ENCODE results near the gene ZNF670. TPM values are rescaled to one million over a fixed set of nuclear protein-coding genes. Genes with fewer than 3 reads are reported as not detected.

ZNF670 gene
- total RNA-seq, 1 experiment from 2014 or later: 20.0 TPM

DNA sequence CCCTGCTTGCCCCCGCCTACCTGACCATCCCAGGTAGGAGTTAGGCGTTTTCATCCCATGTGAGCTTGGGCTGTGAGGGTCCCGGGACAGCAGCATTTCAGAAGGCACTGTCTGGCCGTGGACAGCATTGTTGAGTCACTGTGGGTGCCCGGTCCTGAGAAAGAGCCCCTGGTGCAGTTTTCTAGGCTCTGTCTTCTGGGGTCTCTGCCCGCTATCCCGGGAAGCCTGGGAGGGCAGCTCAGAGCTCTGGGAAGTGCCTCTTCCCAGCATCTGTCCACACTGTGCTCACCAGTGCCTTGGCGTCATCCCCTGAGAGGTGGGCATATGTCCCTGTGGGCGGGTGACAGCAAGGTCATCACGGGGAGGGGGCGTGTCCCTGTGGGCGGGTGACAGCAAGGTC is 36.9 kb upstream of the ZNF670 start:
- Histone ChIP-seq H2AFZ (ENCODE audit: low read length) (no peak overlapping the region), H4K20me1 (ENCODE audit: insufficient read depth, low read depth, low read length) (no peaks in the 10 kb centered on the region), H3K9me2 (replicated peaks; ENCODE audit: insufficient read depth, low read length) (no peaks in the 10 kb centered on the region), H3K27ac (ENCODE audit: low read length) (no peak overlapping the region), H3K4me3 (ENCODE audit: low read length) (no peak overlapping the region), H3K9me3 (ENCODE audit: low read length) (no peaks in the 10 kb centered on the region), H3K27me3 (ENCODE audit: low read length) (no peaks in the 10 kb centered on the region), H3K9ac (ENCODE audit: low read length) (no peak overlapping the region), H3K4me1 (ENCODE audit: low read length) (no peaks in the 10 kb centered on the region), H3K4me2 (ENCODE audit: low read depth, low read length, poor library complexity, severe bottlenecking) (no peak overlapping the region), H3K79me2 (ENCODE audit: low read length) (no peaks in the 10 kb centered on the region), H3K36me3 (ENCODE audit: insufficient read depth, low read length) (no peaks in the 10 kb centered on the region)
- no peak for DNase-seq

GRCh38 chr1:247115141-247115510 is 36.5 kb upstream of the ZNF670 start:
- H3K9ac ChIP-seq (ENCODE audit: low read length): no peak overlapping the region
- no peak overlapping the region for H3K27ac ChIP-seq (ENCODE audit: low read length)
- no peaks in the 10 kb centered on the region for H3K36me3 ChIP-seq (ENCODE audit: insufficient read depth, low read length)
- DNase-seq: no peak
- H3K27me3 ChIP-seq (ENCODE audit: low read length): no peaks in the 10 kb centered on the region
- no peaks in the 10 kb centered on the region for H3K4me1 ChIP-seq (ENCODE audit: low read length)
- H3K4me3 ChIP-seq (ENCODE audit: low read length): no peak overlapping the region
- H4K20me1 ChIP-seq (ENCODE audit: insufficient read depth, low read depth, low read length): no peaks in the 10 kb centered on the region
- no peaks in the 10 kb centered on the region for H3K9me2 ChIP-seq (replicated peaks; ENCODE audit: insufficient read depth, low read length)
- no peak overlapping the region for H2AFZ ChIP-seq (ENCODE audit: low read length)
- no peaks in the 10 kb centered on the region for H3K79me2 ChIP-seq (ENCODE audit: low read length)
- H3K4me2 ChIP-seq (ENCODE audit: low read depth, low read length, poor library complexity, severe bottlenecking): no peak overlapping the region
- H3K9me3 ChIP-seq (ENCODE audit: low read length): no peaks in the 10 kb centered on the region

DNA sequence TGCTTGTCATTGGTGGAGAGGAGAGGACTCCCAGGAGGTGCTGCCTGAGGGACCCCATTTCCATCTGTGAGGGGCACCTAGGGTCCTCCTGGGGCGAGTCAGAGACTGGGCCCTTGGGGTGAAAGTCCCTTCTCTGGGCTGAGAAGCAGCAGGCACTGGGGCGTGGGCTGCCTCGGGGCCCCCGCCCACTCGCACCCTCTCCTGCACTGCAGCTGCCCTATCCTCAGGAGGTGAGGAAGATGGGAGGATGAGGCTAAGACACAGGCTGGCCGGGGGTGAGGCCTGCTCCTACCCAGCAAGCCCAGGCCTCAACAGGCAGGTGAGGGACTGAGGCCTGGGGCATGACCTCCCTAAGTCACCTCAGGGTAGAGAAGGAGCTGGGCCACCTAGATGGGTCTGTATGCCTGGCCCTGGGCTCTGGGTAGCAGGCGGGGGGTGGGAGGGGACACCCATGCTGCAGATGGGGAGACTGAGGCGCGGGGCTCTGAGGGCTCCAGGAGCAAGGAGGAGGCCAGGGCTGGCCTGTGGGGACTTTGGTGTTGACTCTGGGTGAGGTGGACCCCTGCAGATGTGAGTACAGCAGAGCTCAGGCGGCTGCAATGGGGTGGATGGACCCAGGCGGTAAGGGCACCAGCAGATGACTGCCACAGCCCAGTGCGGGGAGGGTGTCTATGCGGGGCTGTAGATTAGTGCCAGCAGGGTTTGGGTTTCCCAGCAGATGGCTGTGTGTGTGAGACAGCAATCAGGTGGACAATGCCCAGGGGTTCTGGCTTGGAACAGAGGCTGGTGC is 35.9 kb upstream of the ZNF670 start:
- no peak overlapping the region for H3K9ac ChIP-seq (ENCODE audit: low read length)
- no peak overlapping the region for H3K4me2 ChIP-seq (ENCODE audit: low read depth, low read length, poor library complexity, severe bottlenecking)
- no peaks in the 10 kb centered on the region for H4K20me1 ChIP-seq (ENCODE audit: insufficient read depth, low read depth, low read length)

DNA sequence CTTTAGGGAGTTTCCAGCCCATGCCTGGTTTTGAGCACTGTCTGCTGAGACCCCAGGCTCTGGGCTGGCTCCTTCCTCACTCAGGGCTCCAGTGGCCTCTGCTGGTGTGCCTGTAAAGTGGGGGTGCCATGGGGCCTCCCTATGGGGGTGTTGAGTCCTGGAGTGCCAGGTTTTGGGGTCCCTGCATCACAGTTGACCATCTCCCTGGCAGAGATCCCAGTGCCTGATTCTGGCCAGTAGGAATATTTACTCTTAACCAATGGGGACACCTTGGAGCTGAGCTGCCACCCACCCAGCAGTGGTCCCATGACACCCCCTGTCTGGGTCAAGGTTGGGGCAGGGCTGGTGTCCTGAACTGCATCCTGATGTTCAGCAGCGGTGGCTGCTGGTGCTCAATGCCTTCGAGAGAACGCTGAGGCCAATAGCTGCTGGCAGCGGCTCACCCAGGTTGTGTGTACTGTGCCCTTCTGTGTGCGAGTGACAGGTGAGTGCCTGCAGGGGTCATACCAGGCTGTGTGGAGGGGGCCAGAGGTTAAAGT is 35.2 kb upstream of the ZNF670 start:
- no peaks in the 10 kb centered on the region for H3K27me3 ChIP-seq (ENCODE audit: low read length)
- no peak for DNase-seq
- no peak overlapping the region for H3K4me2 ChIP-seq (ENCODE audit: low read depth, low read length, poor library complexity, severe bottlenecking)
- H3K79me2 ChIP-seq (ENCODE audit: low read length): no peaks in the 10 kb centered on the region
- H3K9ac ChIP-seq (ENCODE audit: low read length): no peak overlapping the region
- H3K27ac ChIP-seq (ENCODE audit: low read length): no peak overlapping the region
- no peak overlapping the region for H3K4me3 ChIP-seq (ENCODE audit: low read length)
- no peaks in the 10 kb centered on the region for H3K9me2 ChIP-seq (replicated peaks; ENCODE audit: insufficient read depth, low read length)
- no peaks in the 10 kb centered on the region for H3K36me3 ChIP-seq (ENCODE audit: insufficient read depth, low read length)
- no peaks in the 10 kb centered on the region for H4K20me1 ChIP-seq (ENCODE audit: insufficient read depth, low read depth, low read length)
- no peaks in the 10 kb centered on the region for H3K9me3 ChIP-seq (ENCODE audit: low read length)
- H2AFZ ChIP-seq (ENCODE audit: low read length): no peak overlapping the region
- H3K4me1 ChIP-seq (ENCODE audit: low read length): no peaks in the 10 kb centered on the region

More for the DNA sequence above, 35.9 kb upstream of the ZNF670 start:
- Histone ChIP-seq H3K27ac (ENCODE audit: low read length) (no peak overlapping the region), H3K36me3 (ENCODE audit: insufficient read depth, low read length) (no peaks in the 10 kb centered on the region), H3K27me3 (ENCODE audit: low read length) (no peaks in the 10 kb centered on the region), H3K4me1 (ENCODE audit: low read length) (no peaks in the 10 kb centered on the region), H3K79me2 (ENCODE audit: low read length) (no peaks in the 10 kb centered on the region), H3K4me3 (ENCODE audit: low read length) (no peak overlapping the region), H3K9me3 (ENCODE audit: low read length) (no peaks in the 10 kb centered on the region), H2AFZ (ENCODE audit: low read length) (no peak overlapping the region), H3K9me2 (replicated peaks; ENCODE audit: insufficient read depth, low read length) (no peaks in the 10 kb centered on the region)
- no peak for DNase-seq

DNA sequence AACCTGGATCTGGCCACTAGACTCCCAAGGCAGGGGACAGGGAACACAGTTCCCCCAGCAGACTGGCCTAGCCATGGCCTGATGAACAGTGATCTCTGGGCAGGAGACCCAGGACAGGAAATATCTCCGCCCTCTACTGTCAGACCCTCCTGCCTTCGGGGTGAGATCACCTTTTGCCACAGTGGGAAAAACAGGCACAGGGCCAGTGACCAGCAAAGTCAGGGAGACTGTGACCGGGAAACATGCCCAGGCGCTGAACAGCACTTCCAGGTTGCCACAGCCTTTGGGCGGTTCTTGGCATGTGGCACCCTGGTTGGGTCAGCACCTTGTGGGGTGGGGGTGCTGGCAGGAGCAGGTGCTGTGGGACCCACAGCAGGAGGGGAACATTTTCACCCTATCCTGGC is 34.5 kb upstream of the ZNF670 start:
- Histone ChIP-seq H3K9me3 (ENCODE audit: low read length) (no peaks in the 10 kb centered on the region), H3K9ac (ENCODE audit: low read length) (no peak overlapping the region), H2AFZ (ENCODE audit: low read length) (no peak overlapping the region), H3K79me2 (ENCODE audit: low read length) (no peaks in the 10 kb centered on the region), H4K20me1 (ENCODE audit: insufficient read depth, low read depth, low read length) (no peaks in the 10 kb centered on the region), H3K9me2 (replicated peaks; ENCODE audit: insufficient read depth, low read length) (no peaks in the 10 kb centered on the region), H3K4me2 (ENCODE audit: low read depth, low read length, poor library complexity, severe bottlenecking) (no peak overlapping the region), H3K4me1 (ENCODE audit: low read length) (no peaks in the 10 kb centered on the region), H3K27me3 (ENCODE audit: low read length) (no peaks in the 10 kb centered on the region), H3K36me3 (ENCODE audit: insufficient read depth, low read length) (no peaks in the 10 kb centered on the region), H3K27ac (ENCODE audit: low read length) (no peak overlapping the region), H3K4me3 (ENCODE audit: low read length) (no peak overlapping the region)
- no peak for DNase-seq

- no peak for DNase-seq
- H3K9me2 ChIP-seq (replicated peaks; ENCODE audit: insufficient read depth, low read length): no peaks in the 10 kb centered on the region
- H3K27ac ChIP-seq (ENCODE audit: low read length): no peak overlapping the region
- no peaks in the 10 kb centered on the region for H3K27me3 ChIP-seq (ENCODE audit: low read length)
- H3K4me3 ChIP-seq (ENCODE audit: low read length): no peak overlapping the region
- no peaks in the 10 kb centered on the region for H3K9me3 ChIP-seq (ENCODE audit: low read length)
- H3K4me2 ChIP-seq (ENCODE audit: low read depth, low read length, poor library complexity, severe bottlenecking): no peak overlapping the region
- no peaks in the 10 kb centered on the region for H3K36me3 ChIP-seq (ENCODE audit: insufficient read depth, low read length)
- no peaks in the 10 kb centered on the region for H3K4me1 ChIP-seq (ENCODE audit: low read length)
- H4K20me1 ChIP-seq (ENCODE audit: insufficient read depth, low read depth, low read length): no peaks in the 10 kb centered on the region
- no peak overlapping the region for H3K9ac ChIP-seq (ENCODE audit: low read length)
- H3K79me2 ChIP-seq (ENCODE audit: low read length): no peaks in the 10 kb centered on the region
- no peak overlapping the region for H2AFZ ChIP-seq (ENCODE audit: low read length)
Observed at GRCh38 chr1:247112479-247112781, 33.8 kb upstream of the ZNF670 start.

- H3K4me2 ChIP-seq (ENCODE audit: low read depth, low read length, poor library complexity, severe bottlenecking): no peak overlapping the region
- no peaks in the 10 kb centered on the region for H3K4me1 ChIP-seq (ENCODE audit: low read length)
- H3K27me3 ChIP-seq (ENCODE audit: low read length): no peaks in the 10 kb centered on the region
- H3K36me3 ChIP-seq (ENCODE audit: insufficient read depth, low read length): no peaks in the 10 kb centered on the region
- no peak for DNase-seq
- H3K9ac ChIP-seq (ENCODE audit: low read length): no peak overlapping the region
- no peaks in the 10 kb centered on the region for H4K20me1 ChIP-seq (ENCODE audit: insufficient read depth, low read depth, low read length)
- no peak overlapping the region for H3K27ac ChIP-seq (ENCODE audit: low read length)
- H2AFZ ChIP-seq (ENCODE audit: low read length): no peak overlapping the region
- no peak overlapping the region for H3K4me3 ChIP-seq (ENCODE audit: low read length)
- no peaks in the 10 kb centered on the region for H3K9me3 ChIP-seq (ENCODE audit: low read length)
- no peaks in the 10 kb centered on the region for H3K9me2 ChIP-seq (replicated peaks; ENCODE audit: insufficient read depth, low read length)
- no peaks in the 10 kb centered on the region for H3K79me2 ChIP-seq (ENCODE audit: low read length)
Observed at GRCh38 chr1:247111700-247112478, 33.3 kb upstream of the ZNF670 start.

DNA sequence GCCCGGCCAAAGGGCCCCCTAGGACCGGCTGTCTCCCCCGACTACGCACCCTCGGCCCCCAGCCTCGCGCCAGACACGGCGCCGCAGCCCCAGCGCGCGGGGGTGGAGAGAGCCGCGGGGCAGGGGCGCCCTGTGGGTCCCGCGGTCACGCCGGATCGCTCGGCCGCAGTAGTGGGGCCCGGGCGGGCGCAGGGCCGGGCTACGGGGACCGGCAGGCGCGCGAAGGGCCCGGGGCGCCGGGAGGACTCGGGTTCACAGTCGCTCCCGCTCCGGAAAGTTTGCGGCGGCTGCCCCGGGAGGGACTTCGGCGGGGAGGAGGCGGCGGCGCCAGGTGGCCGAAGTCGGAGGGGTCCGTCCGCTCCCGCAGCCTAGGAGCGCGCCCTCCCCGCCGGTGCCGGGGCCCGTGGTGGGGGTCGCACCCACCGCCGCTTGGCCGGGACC is 32.7 kb upstream of the ZNF670 start:
- Histone ChIP-seq H3K9me2 (replicated peaks; ENCODE audit: insufficient read depth, low read length) (no peaks in the 10 kb centered on the region), H3K4me2 (ENCODE audit: low read depth, low read length, poor library complexity, severe bottlenecking) (no peak overlapping the region), H3K79me2 (ENCODE audit: low read length) (no peaks in the 10 kb centered on the region), H3K4me1 (ENCODE audit: low read length) (no peaks in the 10 kb centered on the region), H4K20me1 (ENCODE audit: insufficient read depth, low read depth, low read length) (no peaks in the 10 kb centered on the region), H2AFZ (ENCODE audit: low read length) (no peak overlapping the region), H3K4me3 (ENCODE audit: low read length) (no peak overlapping the region), H3K9me3 (ENCODE audit: low read length) (no peaks in the 10 kb centered on the region), H3K9ac (ENCODE audit: low read length) (no peak overlapping the region), H3K27ac (ENCODE audit: low read length) (no peak overlapping the region), H3K36me3 (ENCODE audit: insufficient read depth, low read length) (no peaks in the 10 kb centered on the region), H3K27me3 (ENCODE audit: low read length) (no peaks in the 10 kb centered on the region)
- no peak for DNase-seq
